HepG2 (cell line): Measurements from ENCODE around the gene DENND5B.

Experiments used
- KDM1A ChIP-seq: IDR thresholded peaks from 2 replicates; pipeline ENCODE4 v1.6.1; 2016; ENCODE audit warnings: missing compliant biosample characterization
- RBFOX2 ChIP-seq: fragments of 200-400 bp; formaldehyde crosslinking; IDR thresholded peaks from 2 replicates; pipeline ENCODE4 v1.6.1; 2017; ENCODE audit warnings: low read depth, mild to moderate bottlenecking, low read length
- ZNF883 ChIP-seq: sonication (generic); formaldehyde crosslinking; IDR thresholded peaks from 2 replicates; pipeline ENCODE4 v1.5.1; 2020; ENCODE audit warnings: mild to moderate bottlenecking, missing genetic modification reagents; ENCODE audit errors: not compliant biosample characterization
- TF ChIP-seq, protein P1 (sequence below): IDR thresholded peaks from 2 replicates; pipeline ENCODE4 v1.6.1; 2016
- TF ChIP-seq, protein P2 (sequence below): sonication (generic); formaldehyde crosslinking; IDR thresholded peaks from 2 replicates; pipeline ENCODE4 v1.5.0; 2020; ENCODE audit warnings: missing genetic modification reagents

DNA sequence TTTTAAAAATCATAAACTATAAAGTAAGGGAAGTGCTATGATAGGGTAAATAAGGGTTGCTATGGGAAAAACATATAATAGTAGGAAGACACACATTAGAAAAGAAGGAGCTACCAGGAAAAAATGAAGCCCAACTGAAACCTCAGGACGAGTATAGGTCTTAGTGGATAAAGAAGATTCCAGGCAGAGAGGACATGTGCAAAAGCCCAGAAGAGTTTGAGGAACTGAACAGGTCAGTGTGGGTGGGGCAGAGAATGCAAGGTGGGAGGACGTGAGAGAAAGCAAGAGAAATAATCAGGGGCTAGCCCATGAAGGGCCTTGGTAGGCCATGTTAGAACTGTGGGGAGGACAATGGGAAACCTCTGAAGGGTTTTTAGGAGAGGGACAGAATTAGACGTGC lies 109.5 kb downstream of the DENND5B start:
- no peak for TF ChIP-seq ZNF883
- TF ChIP-seq, protein P1, sequence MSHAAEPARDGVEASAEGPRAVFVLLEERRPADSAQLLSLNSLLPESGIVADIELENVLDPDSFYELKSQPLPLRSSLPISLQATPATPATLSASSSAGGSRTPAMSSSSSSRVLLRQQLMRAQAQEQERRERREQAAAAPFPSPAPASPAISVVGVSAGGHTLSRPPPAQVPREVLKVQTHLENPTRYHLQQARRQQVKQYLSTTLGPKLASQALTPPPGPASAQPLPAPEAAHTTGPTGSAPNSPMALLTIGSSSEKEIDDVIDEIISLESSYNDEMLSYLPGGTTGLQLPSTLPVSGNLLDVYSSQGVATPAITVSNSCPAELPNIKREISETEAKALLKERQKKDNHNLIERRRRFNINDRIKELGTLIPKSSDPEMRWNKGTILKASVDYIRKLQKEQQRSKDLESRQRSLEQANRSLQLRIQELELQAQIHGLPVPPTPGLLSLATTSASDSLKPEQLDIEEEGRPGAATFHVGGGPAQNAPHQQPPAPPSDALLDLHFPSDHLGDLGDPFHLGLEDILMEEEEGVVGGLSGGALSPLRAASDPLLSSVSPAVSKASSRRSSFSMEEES: no peak
- TF ChIP-seq RBFOX2: no peak
- TF ChIP-seq, protein P2, sequence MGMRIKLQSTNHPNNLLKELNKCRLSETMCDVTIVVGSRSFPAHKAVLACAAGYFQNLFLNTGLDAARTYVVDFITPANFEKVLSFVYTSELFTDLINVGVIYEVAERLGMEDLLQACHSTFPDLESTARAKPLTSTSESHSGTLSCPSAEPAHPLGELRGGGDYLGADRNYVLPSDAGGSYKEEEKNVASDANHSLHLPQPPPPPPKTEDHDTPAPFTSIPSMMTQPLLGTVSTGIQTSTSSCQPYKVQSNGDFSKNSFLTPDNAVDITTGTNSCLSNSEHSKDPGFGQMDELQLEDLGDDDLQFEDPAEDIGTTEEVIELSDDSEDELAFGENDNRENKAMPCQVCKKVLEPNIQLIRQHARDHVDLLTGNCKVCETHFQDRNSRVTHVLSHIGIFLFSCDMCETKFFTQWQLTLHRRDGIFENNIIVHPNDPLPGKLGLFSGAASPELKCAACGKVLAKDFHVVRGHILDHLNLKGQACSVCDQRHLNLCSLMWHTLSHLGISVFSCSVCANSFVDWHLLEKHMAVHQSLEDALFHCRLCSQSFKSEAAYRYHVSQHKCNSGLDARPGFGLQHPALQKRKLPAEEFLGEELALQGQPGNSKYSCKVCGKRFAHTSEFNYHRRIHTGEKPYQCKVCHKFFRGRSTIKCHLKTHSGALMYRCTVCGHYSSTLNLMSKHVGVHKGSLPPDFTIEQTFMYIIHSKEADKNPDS (CRISPR knock-in tag): no peak
- TF ChIP-seq KDM1A (CRISPR knock-in tag): no peak
